ENCODE results near the gene DHRS7.
A peak's percentile ranks its signal among the peaks of the same experiment; 100 is the strongest.

DHRS7 gene, protein sequence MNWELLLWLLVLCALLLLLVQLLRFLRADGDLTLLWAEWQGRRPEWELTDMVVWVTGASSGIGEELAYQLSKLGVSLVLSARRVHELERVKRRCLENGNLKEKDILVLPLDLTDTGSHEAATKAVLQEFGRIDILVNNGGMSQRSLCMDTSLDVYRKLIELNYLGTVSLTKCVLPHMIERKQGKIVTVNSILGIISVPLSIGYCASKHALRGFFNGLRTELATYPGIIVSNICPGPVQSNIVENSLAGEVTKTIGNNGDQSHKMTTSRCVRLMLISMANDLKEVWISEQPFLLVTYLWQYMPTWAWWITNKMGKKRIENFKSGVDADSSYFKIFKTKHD

DNA sequence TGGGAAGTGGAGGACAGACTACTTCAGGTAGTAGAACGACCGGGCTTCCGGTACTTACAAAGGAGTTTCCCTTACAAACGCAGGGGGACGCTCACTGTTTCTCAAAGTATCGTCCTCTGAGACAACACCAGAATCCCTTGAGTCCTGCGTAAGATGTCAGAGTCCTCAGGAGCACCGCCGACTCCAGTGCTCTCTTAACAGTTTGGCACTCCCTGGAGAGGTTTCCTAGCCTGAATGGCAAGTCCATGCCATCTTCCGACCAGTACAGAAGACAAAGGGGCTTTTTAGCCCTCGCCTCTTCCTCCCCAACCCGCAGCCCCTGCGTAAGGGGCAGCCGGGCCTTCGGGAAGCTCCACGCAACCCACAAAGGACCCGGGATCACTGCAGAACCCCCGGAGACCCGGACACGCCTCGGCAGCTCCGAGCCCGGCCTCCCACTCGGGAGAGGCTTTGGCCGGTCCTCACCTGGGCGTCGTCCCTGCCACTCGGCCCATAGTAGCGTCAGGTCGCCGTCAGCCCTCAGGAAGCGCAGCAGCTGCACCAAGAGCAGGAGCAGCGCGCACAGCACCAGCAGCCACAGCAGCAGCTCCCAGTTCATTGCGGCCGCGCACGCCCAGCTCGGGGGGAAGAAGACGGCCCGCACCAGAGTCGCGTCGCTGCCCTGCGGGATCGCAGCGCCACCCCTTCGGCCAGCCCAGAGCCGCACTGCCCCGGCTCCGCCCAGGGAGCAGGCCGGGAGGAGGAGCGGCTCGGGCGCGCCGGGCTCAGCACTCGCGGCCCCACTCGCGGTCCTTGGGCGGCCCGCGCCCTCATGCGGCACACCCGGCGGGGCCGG, at the start of gene DHRS7:
Gene DHRS7 (minus strand): TSS at position 687 of the 835 bp plus-strand sequence. CDS start 89 bp downstream, at position 598.
- no peak for FAIRE-seq

GRCh38 chr14:60214415-60215126, 49.4 kb upstream of the DHRS7 start:
- no peak for FAIRE-seq

GRCh38 chr14:60214003-60214402, 48.8 kb upstream of the DHRS7 start:
- FAIRE-seq, result no peak

- no peak for FAIRE-seq
Measured at GRCh38 chr14:60212503-60213371, 47.5 kb upstream of the DHRS7 start.

GRCh38 chr14:60211153-60211552, 46.0 kb upstream of the DHRS7 start:
- FAIRE-seq, result no peak

DNA sequence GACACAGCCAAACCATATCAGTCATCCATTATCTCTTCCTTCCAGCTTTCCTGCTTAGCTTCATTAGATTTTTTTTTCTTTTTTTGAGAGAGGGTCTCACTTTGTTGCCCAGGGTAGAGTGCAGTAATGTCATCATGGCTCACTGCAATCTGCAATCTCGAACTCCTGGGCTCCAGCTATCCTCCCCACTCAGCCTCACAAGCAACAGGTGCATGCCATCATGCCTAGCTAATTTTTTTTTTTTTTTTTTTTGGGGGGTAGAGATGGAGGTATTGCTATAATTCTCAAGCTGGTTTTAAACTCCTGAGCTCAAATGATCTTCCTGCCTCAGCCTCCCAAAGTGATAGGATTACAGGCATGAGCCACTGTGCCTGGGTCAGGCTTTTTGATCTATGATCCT, 45.5 kb upstream of the DHRS7 start:
- no peak for FAIRE-seq

GRCh38 chr14:60206837-60207533, 41.8 kb upstream of the DHRS7 start:
- FAIRE-seq, result no peak

- no peak for FAIRE-seq
Measured at GRCh38 chr14:60206249-60206670, 41.1 kb upstream of the DHRS7 start.

- no peak for FAIRE-seq
Measured at GRCh38 chr14:60204843-60205774, 39.9 kb upstream of the DHRS7 start.

- no peak for FAIRE-seq
Measured at GRCh38 chr14:60204104-60204842, 39.1 kb upstream of the DHRS7 start.

GRCh38 chr14:60199321-60199720, 34.1 kb upstream of the DHRS7 start:
- no peak for FAIRE-seq

- FAIRE-seq, result no peak
Measured at GRCh38 chr14:60197629-60198303, 32.6 kb upstream of the DHRS7 start.

GRCh38 chr14:60196291-60196690, 31.1 kb upstream of the DHRS7 start:
- FAIRE-seq, result peak; percentile 45

GRCh38 chr14:60195179-60195810, 30.1 kb upstream of the DHRS7 start:
- no peak for FAIRE-seq

- FAIRE-seq, result no peak
Measured at GRCh38 chr14:60189923-60190840, 25.0 kb upstream of the DHRS7 start.

DNA sequence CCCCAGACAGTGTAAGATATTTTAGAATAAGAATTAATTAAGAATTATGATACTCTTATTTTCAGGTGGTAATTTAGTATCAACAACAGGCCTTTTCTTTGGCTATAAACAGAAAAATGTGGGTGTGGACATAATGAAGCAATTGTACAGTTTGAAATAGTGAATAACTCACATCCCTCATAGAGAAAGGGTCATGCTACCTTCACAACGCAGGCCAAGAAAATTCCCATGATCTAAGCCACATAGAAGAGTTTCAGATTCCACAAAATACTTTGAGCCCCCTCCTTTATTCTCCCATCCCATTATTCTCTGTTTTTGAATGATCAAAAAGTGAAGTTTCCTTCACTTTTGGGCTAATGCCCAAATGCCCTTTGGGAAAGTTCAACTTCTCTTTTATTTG, 23.5 kb upstream of the DHRS7 start:
- FAIRE-seq, result no peak

GRCh38 chr14:60188115-60188514, 22.9 kb upstream of the DHRS7 start:
- FAIRE-seq, result no peak

Data from islet of Langerhans (tissue), 1 donor.